Endothelial cell of umbilical vein (primary cell): ENCODE measurements around the gene ITSN1. TPM values are rescaled to one million over a fixed set of nuclear protein-coding genes. Genes with fewer than 3 reads are reported as not detected.

ENCODE experiments used
- BruUV-seq: library from RNA; stranded (reverse); fragments of 400-500 nt; replicated peaks from 2 replicates; lab custom pipeline; 2021; lab: Mats Ljungman, UMichigan
- CTCF ChIA-PET: fragments of 300-600, 350-600 bp; sonication (Branson Sonifier 250); formaldehyde crosslinking; loops from one replicate; lab custom pipeline; 2021; ENCODE audit warnings: antibody characterized with exemption, inconsistent platforms; lab: Charles Lee
- POLR2A ChIA-PET: fragments of 300-600, 350-600 bp; sonication (Branson Sonifier 250); formaldehyde crosslinking; loops from one replicate; lab custom pipeline; 2021; ENCODE audit warnings: antibody characterized with exemption, inconsistent platforms; lab: Charles Lee
- DNase-seq: peaks from one replicate; pipeline ENCODE4 v3.0.0-alpha.2; 2011; ENCODE audit warnings: low read depth, low spot score
- FAIRE-seq: peaks from 2 replicates; lab custom pipeline; 2011; peaks lifted over from hg19 to GRCh38; lab: Jason Lieb, UNC
- H2AFZ ChIP-seq: 2 replicates; pipeline ENCODE4 v1.6.0; 2012; ENCODE audit warnings: low read depth, low read length, control low read depth, inconsistent platforms
- H3K27ac ChIP-seq: 2 replicates; pipeline ENCODE4 v1.5.1; 2011; ENCODE audit warnings: low read depth, mild to moderate bottlenecking, control low read depth, low read length, moderate library complexity; ENCODE audit not compliant: insufficient read depth
- H3K27me3 ChIP-seq, 2 experiments: 2 replicates each; pipeline versions ENCODE4 v1.6.0 to v1.6.1; 2011; ENCODE audit warnings: low read length in 2 of 2, mixed read lengths in 1 of 2; ENCODE audit not compliant: control insufficient read depth in 2 of 2, insufficient read depth in 2 of 2
- H3K36me3 ChIP-seq, 2 experiments: 2 replicates in 1 of 2; 3 replicates in 1 of 2; pipeline ENCODE4 v1.5.1; 2011; ENCODE audit warnings: low read length in 2 of 2, mild to moderate bottlenecking in 1 of 2, moderate library complexity in 1 of 2; ENCODE audit not compliant: control insufficient read depth in 2 of 2, insufficient read depth in 2 of 2; ENCODE audit errors: extremely low read depth in 1 of 2
- H3K4me1 ChIP-seq: 3 replicates; pipeline ENCODE4 v1.5.1; 2011; ENCODE audit warnings: mild to moderate bottlenecking, low read length; ENCODE audit not compliant: control insufficient read depth, insufficient read depth; ENCODE audit errors: extremely low read depth
- H3K4me2 ChIP-seq: 2 replicates; pipeline ENCODE4 v1.6.1; 2011; ENCODE audit warnings: low read length, control low read depth, mixed read lengths; ENCODE audit not compliant: insufficient read depth
- H3K4me3 ChIP-seq, 3 experiments: fragments of 200-600 bp in 1 of 3; sonication (generic), shearing (Covaris generic) in 1 of 3; replicated peaks in 1 of 3; 2 replicates each; pipeline ENCODE4 v1.5.1; 2011 to 2016; ENCODE audit warnings: control low read depth in 3 of 3, low read length in 3 of 3, mild to moderate bottlenecking in 2 of 3, inconsistent platforms in 1 of 3, low read depth in 1 of 3, moderate library complexity in 1 of 3; ENCODE audit not compliant: insufficient read depth in 1 of 3
- H3K79me2 ChIP-seq: 2 replicates; pipeline ENCODE4 v1.6.0; 2012; ENCODE audit warnings: low read length, inconsistent platforms; ENCODE audit not compliant: control insufficient read depth, insufficient read depth
- H3K9ac ChIP-seq: replicated peaks from 2 replicates; pipeline ENCODE3; 2011; ENCODE audit warnings: low read length, control low read depth; ENCODE audit not compliant: insufficient read depth; ENCODE audit errors: extremely low read depth
- H3K9me1 ChIP-seq: replicated peaks from 3 replicates; pipeline ENCODE4 v1.6.0; 2011; ENCODE audit warnings: mild to moderate bottlenecking, low read length; ENCODE audit not compliant: control insufficient read depth, insufficient read depth; ENCODE audit errors: extremely low read depth
- H3K9me3 ChIP-seq: replicated peaks from 2 replicates; pipeline ENCODE4 v1.5.1; 2012; ENCODE audit warnings: low read length, inconsistent platforms; ENCODE audit not compliant: control insufficient read depth, insufficient read depth
- H4K20me1 ChIP-seq: replicated peaks from 2 replicates; pipeline ENCODE3; 2011; ENCODE audit warnings: mild to moderate bottlenecking, low read length; ENCODE audit not compliant: control insufficient read depth, insufficient read depth; ENCODE audit errors: extremely low read depth
- EZH2 ChIP-seq: IDR thresholded peaks from 2 replicates; pipeline ENCODE4 v1.6.1; 2012; ENCODE audit warnings: borderline replicate concordance, low read depth, mild to moderate bottlenecking, moderate library complexity, low read length, inconsistent platforms; ENCODE audit not compliant: severe bottlenecking
- FOS ChIP-seq: IDR thresholded peaks from 2 replicates; pipeline ENCODE4 v1.6.1; 2011; ENCODE audit warnings: mild to moderate bottlenecking, low read length, moderate library complexity, borderline replicate concordance; ENCODE audit not compliant: insufficient read depth
- GATA2 ChIP-seq: IDR thresholded peaks from 2 replicates; pipeline ENCODE4 v1.7.0; 2011; ENCODE audit warnings: low read depth, mild to moderate bottlenecking, moderate library complexity, mixed read lengths, low read length; ENCODE audit not compliant: insufficient read length, insufficient read depth
- JUN ChIP-seq: IDR thresholded peaks from 2 replicates; pipeline ENCODE4 v1.6.1; 2011; ENCODE audit warnings: borderline replicate concordance, low read depth; ENCODE audit not compliant: insufficient read length, insufficient read depth
- MYC ChIP-seq: IDR thresholded peaks from one replicate; pipeline ENCODE4 v1.6.1; 2011; ENCODE audit warnings: mild to moderate bottlenecking, low read depth, low read length
- POLR2A ChIP-seq: IDR thresholded peaks from 2 replicates; pipeline ENCODE4 v1.6.1; 2012; ENCODE audit warnings: low read depth, mild to moderate bottlenecking, control low read depth, low read length
- POLR2AphosphoS5 ChIP-seq: IDR thresholded peaks from 2 replicates; pipeline ENCODE4 v1.6.1; 2012; ENCODE audit warnings: low read depth, mild to moderate bottlenecking, control low read depth, low read length, moderate library complexity; ENCODE audit not compliant: insufficient read depth
- dilution Hi-C: fragments of 300-500 bp; cut with MboI; formaldehyde crosslinking; loops from one replicate; pipeline ENCODE4 v1.15.0; 2019; ENCODE audit warnings: low sequenced_read_pairs; ENCODE audit not compliant: extremely low pct_ligation_motif_present
- intact Hi-C: fragments of 100-400 bp; cut with micrococcal nuclease; formaldehyde crosslinking; loops from one replicate; pipeline ENCODE4 v1.10.0; 2022
- polyA plus RNA-seq, 4 experiments: library from polyadenylated mRNA; depleted of rRNA in 3 of 4; stranded (reverse) in 3 of 4; unstranded in 1 of 4; fragments of >200 nt; gene quantifications; 2 replicates each; pipeline versions ENCODE4 v1.2.1 to v1.2.3, GENCODE V29; 2011 to 2012; ENCODE audit warnings: missing spikeins in 1 of 4
- total RNA-seq: library from RNA; stranded (reverse); gene quantifications from 2 replicates; pipeline ENCODE4 v1.2.3, GENCODE V29; 2021
- TF ChIP-seq, protein P1 (sequence below), 2 donors: IDR thresholded peaks; 1 replicate in 1 of 2; 2 replicates in 1 of 2; pipeline ENCODE4 v1.5.1; 2011; ENCODE audit warnings: low read length in 2 of 2, mild to moderate bottlenecking in 2 of 2, moderate library complexity in 2 of 2, control low read depth in 1 of 2, inconsistent platforms in 1 of 2, low read depth in 1 of 2; ENCODE audit not compliant: insufficient read depth in 1 of 2; ENCODE audit errors: extremely low read depth in 1 of 2
- TF ChIP-seq, protein P2 (sequence below): IDR thresholded peaks from 2 replicates; pipeline ENCODE4 v1.6.1; 2011; ENCODE audit not compliant: insufficient read depth, insufficient read length

Gene ITSN1
- total and polyA plus RNA-seq, 2 donors (not counting 3 experiments of a cell fraction or from before 2014, with no cell fraction given): 72.2 to 86.8 TPM

DNA sequence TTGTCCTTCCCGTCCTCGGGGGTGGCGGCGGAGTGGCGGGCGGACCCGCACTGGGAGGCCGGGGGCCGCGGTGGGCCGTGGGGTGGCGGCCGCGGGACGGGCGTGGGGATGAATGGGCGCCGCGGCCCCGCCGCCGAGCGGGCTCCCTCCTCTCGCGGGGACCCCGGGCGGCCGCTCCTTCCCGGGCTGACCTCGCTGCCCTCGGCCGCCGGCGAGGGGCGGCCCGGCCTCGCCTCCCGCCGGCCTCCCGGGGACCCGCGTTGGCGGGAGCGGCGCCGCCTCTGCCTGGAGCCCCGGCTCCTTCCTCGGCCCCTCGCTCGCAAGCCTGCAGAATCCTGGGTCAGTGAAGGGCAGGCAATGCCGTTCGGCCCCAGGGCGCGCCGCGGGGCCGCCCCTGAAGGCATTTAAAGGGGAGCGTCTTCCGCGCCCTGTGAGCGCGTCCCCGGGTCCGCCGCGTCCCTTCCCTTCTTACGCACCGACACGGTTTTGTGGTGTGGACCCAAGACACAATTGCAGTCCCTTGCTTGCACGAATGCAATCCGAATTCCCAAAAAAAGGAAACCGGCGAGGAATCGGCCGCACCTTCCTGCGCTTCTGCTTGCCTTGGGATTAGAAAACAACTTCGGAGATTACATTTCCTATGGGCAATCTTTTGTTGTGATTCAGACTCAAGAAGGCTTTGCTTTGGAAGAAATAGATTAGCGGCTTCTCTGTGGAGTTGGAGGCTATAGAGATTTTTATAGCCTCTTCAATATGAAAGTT lies 776 bp downstream of the ITSN1 start:
- H3K79me2 ChIP-seq: peaks cover 72% of the 10 kb centered on the region
- DNase-seq (peak; percentile 54), FAIRE-seq (no peak)
- peak overlapping the region; percentile 82 for H3K9ac ChIP-seq
- ChIA-PET CTCF (interaction anchor here (2.4 kb wide), 1 partner anchor 13 kb away, joined by 7 read pairs; no protein-coding TSS in a partner anchor), POLR2A (no interaction called here)
- H3K36me3 ChIP-seq: no peaks in the 10 kb centered on the region
- no peaks in the 10 kb centered on the region for H3K9me1 ChIP-seq
- intact Hi-C loops (loop anchor here (1.0 to 5.0 kb wide), 6 partner anchors 14 to 251 kb away; no protein-coding TSS in a partner anchor), dilution Hi-C loops (no loop called here)
- peak overlapping the region; percentile 71 for H2AFZ ChIP-seq
- no peaks in the 10 kb centered on the region for H3K27me3 ChIP-seq
- TF ChIP-seq, protein P1, sequence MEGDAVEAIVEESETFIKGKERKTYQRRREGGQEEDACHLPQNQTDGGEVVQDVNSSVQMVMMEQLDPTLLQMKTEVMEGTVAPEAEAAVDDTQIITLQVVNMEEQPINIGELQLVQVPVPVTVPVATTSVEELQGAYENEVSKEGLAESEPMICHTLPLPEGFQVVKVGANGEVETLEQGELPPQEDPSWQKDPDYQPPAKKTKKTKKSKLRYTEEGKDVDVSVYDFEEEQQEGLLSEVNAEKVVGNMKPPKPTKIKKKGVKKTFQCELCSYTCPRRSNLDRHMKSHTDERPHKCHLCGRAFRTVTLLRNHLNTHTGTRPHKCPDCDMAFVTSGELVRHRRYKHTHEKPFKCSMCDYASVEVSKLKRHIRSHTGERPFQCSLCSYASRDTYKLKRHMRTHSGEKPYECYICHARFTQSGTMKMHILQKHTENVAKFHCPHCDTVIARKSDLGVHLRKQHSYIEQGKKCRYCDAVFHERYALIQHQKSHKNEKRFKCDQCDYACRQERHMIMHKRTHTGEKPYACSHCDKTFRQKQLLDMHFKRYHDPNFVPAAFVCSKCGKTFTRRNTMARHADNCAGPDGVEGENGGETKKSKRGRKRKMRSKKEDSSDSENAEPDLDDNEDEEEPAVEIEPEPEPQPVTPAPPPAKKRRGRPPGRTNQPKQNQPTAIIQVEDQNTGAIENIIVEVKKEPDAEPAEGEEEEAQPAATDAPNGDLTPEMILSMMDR (IDR thresholded peaks at IDR 0.05; ENCODE audit: extremely low read depth in 1 of 2, insufficient read depth in 1 of 2, low read depth in 1 of 2, low read length in 2 of 2): no peak
- TF ChIP-seq, protein P2, sequence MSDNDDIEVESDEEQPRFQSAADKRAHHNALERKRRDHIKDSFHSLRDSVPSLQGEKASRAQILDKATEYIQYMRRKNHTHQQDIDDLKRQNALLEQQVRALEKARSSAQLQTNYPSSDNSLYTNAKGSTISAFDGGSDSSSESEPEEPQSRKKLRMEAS: no peak
- TF ChIP-seq POLR2AphosphoS5: no peak
- no peak for TF ChIP-seq MYC
- no peak for TF ChIP-seq GATA2
- no peak for TF ChIP-seq JUN
- no peak for TF ChIP-seq FOS
- no peak for TF ChIP-seq EZH2
- no peak for TF ChIP-seq POLR2A
- H3K4me3 ChIP-seq: peak overlapping the region; percentile 54 to 84 (median 76)
- H4K20me1 ChIP-seq: no peaks in the 10 kb centered on the region
- peak overlapping the region; percentile 54 for H3K27ac ChIP-seq
- peak overlapping the region; percentile 97 for H3K4me2 ChIP-seq
- no TSS peak for BruUV-seq
- H3K9me3 ChIP-seq: no peaks in the 10 kb centered on the region
- H3K4me1 ChIP-seq: peaks cover 19% of the 10 kb centered on the region
